ENCODE results near the gene CELF4.

DNA sequence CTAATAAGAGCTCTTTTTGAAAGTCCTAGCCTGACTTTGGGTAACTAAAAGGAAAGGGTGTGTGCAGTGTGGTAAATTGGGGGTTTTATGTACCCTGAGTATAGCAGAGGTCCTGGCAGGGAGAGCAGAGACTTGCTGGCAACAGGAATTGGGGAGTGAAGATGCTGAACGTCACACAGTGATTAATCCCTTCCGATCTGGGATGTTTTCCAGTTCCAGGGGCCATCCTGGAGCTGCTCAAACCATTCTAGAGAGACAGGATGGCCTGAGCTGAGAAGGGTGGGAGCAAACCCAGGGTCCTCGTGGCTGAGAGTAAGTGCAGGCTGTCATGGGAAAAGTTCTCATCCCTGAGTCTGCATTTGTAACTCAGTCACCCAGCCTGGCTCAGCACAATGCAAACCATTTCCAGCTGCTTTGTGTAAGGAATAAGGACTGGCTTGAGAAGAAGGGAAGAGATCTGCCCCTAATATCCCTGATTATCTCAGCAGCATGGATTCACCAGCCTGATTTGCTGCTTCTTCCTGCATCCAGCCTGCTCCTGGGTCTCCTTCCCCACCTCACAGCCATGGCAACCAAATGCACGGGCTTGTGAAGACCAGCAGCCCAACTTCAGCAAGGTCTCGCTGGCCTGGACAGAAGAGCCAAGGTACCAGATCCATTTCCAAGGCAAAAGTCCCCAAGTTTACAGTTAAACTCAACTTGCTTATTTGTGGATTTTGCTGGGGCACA, 47.1 kb upstream of the CELF4 start:
- TF ChIP-seq, protein P1, sequence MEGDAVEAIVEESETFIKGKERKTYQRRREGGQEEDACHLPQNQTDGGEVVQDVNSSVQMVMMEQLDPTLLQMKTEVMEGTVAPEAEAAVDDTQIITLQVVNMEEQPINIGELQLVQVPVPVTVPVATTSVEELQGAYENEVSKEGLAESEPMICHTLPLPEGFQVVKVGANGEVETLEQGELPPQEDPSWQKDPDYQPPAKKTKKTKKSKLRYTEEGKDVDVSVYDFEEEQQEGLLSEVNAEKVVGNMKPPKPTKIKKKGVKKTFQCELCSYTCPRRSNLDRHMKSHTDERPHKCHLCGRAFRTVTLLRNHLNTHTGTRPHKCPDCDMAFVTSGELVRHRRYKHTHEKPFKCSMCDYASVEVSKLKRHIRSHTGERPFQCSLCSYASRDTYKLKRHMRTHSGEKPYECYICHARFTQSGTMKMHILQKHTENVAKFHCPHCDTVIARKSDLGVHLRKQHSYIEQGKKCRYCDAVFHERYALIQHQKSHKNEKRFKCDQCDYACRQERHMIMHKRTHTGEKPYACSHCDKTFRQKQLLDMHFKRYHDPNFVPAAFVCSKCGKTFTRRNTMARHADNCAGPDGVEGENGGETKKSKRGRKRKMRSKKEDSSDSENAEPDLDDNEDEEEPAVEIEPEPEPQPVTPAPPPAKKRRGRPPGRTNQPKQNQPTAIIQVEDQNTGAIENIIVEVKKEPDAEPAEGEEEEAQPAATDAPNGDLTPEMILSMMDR (IDR thresholded peaks at IDR 0.05): no peak
- no peak for TF ChIP-seq POLR2A (IDR thresholded peaks at IDR 0.05)

All from body of pancreas (tissue), 4 donors.